Activated T-helper 1 cell treated with anti-CD3 and anti-CD28 coated beads, Interleukin-2, amount 50 U/mL, for 16 hours (primary cell): Measurements from ENCODE around the gene FGF4.

Experiments used
- DNase-seq, 2 donors: peaks; one replicate each; pipeline ENCODE4 v3.0.0-alpha.2; 2020; ENCODE audit warnings: low read depth in 1 of 2, low spot score in 1 of 2

Gene FGF4

DNA sequence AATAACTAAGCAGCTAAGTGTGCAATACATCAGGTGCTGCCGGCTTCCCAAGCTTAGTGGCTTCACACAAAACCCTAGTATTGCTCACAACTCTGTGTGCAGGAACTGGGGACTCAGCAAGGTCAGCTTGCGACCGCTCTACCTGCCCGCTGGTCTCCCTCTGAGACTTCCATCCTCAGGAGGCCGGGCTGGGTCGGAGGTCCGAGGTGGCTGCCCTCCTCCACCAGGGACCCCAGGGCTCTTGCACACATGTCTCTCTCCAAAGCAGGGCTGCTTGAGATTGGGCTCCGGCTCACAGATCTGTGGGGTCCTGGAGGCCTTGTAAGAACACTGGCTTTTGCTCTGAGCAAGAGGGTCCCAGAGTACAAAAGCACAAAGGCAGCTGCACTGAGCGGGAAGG lies 45.9 kb downstream of the FGF4 start:
- no peak for DNase-seq

DNA sequence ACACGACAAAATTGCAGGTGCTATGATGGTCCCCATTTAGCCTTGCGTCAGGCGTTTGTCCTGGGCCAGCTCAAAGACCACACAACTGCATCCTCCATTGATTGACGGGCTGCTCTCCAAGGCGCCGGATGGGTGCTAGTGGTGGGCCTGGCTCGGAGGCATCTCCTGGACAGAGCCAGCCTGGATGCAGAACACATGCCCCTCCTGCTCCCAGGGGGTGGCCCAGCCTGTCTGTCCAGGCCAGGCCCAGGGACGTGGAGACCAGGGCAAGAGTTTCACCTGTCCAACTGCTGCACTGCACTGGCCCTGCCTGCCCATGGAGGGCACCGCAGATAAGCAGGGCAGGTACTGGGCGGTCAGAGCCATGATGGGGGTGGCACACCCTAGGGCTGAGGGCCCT lies 47.9 kb downstream of the FGF4 start:
- no peak for DNase-seq

DNA sequence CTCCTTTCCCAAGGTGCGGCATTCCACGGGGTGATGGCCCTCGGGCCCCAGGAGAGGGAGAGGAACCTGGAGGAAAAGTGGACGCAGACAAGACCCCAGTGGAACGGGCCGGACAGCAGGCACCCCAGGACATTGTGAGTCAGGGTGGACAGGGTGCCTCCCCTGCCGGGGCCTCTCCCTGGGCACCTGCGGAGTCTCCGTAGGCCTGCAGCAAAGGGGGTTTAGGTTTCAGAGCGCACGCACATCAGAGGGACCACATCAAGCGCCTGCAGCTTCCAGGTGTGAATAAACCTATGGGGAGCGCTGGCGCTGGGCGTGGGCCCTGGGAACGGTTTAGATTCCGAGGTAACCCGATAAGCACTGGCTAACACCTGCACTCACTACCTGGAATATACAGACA lies 48.7 kb downstream of the FGF4 start:
- DNase-seq = no peak

DNA sequence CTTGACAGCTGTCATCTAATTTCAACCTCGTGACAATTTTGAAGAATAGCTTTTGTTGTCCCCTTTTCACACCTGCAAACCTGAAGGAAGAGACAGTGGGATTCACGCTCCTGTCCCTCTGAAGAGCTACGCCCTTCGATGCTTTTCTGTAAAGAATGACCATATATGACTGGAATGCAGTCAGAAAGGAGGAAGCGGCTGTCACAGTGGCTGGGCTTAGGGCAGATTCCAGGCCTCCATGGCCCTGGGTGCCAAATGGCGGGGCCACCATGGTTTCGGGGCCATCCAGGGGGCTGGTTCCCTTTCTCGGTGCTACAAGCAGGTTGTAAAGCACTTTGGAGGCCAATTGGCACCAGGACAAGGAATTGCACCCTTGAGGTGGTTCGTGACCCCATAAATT lies 49.1 kb downstream of the FGF4 start:
- no peak for DNase-seq

DNA sequence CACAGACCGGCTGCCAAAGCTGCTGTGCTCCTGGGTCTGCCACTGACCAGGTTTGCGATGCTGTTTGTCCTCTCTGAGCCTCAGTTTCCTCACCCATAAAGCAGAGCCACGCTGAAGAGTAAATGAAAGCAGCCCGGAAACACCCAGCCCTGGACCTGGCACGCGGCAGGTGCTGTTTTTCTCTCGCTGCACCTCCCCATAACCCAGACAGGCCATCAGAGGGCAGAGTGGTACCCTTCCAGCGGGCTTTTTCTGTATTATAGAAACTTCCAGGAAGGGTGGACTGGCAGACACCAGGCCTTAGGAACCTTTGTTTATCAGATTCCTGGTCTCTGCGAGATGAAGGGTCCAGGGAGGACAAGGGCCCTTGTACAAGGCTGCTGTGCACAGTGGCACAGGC lies 53.4 kb downstream of the FGF4 start:
- no peak for DNase-seq

DNA sequence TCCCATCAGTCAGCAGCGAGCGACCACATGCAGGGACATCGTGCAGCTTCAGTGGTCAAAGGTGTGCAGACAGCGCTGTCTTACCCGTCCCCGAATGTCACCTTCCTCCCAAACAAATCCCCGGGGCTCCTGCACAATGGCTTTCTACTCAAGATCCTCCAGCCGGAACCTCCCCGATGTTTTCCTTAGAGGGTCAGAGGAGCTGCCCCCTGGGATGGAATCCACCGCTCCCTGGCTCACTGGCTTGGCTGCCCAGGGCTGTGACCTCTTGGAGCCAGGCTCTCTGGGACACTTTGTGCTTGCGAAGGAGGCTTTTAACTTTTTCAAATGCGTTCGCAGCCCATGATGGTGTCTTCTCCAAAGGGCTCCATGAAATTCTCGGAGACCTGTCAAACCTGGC lies 54.0 kb downstream of the FGF4 start:
- DNase-seq = no peak
